COR-L47 (cell line): ENCODE measurements around the gene SCTR.

Experiments
- DNase-seq: peaks from one replicate; lab custom pipeline; 2025; lab: John Stamatoyannopoulos, UW

The SCTR gene

GRCh38 chr2:119442850-119443249 lies 81.4 kb downstream of the SCTR start:
- no peak for DNase-seq

- no peak for DNase-seq
These were observed 82.1 kb downstream of the SCTR start for GRCh38 chr2:119442226-119442619.

- DNase-seq: no peak
These were observed 82.7 kb downstream of the SCTR start for GRCh38 chr2:119441376-119442225.

- DNase-seq: no peak
These were observed 83.4 kb downstream of the SCTR start for GRCh38 chr2:119440873-119441272.

- DNase-seq: peak; percentile 3
These were observed 83.8 kb downstream of the SCTR start for GRCh38 chr2:119440501-119440870.

- DNase-seq: no peak
These were observed 84.4 kb downstream of the SCTR start for GRCh38 chr2:119439574-119440500.

GRCh38 chr2:119438726-119439284 lies 85.5 kb downstream of the SCTR start:
- DNase-seq: no peak

- no peak for DNase-seq
These were observed 86.1 kb downstream of the SCTR start for GRCh38 chr2:119438128-119438656.

GRCh38 chr2:119436993-119437772 lies 87.1 kb downstream of the SCTR start:
- no peak for DNase-seq

GRCh38 chr2:119435953-119436297 lies 88.4 kb downstream of the SCTR start:
- no peak for DNase-seq

GRCh38 chr2:119435081-119435952 lies 89.0 kb downstream of the SCTR start:
- no peak for DNase-seq

- no peak for DNase-seq
These were observed 89.6 kb downstream of the SCTR start for GRCh38 chr2:119434664-119435063.

- DNase-seq: no peak
These were observed 90.5 kb downstream of the SCTR start for GRCh38 chr2:119433636-119434327.

GRCh38 chr2:119432851-119433522 lies 91.3 kb downstream of the SCTR start:
- no peak for DNase-seq

GRCh38 chr2:119431976-119432850 lies 92.1 kb downstream of the SCTR start:
- no peak for DNase-seq

- peak; percentile 12 for DNase-seq
These were observed 92.9 kb downstream of the SCTR start, which contains the start of gene TMEM37 for GRCh38 chr2:119431155-119431975. Gene TMEM37, plus strand, starts transcription at chr2:119431854. Its CDS starts 50 bp downstream, at chr2:119431904.

- DNase-seq: no peak
These were observed 94.2 kb downstream of the SCTR start for GRCh38 chr2:119430023-119430498.
